Left lung (tissue), 10 donors: ENCODE measurements around the gene DIO1. TPM values are rescaled to one million over a fixed set of nuclear protein-coding genes. Genes with fewer than 3 reads are reported as not detected.

Experiments
- ATAC-seq: fragments of 200-7000 bp; cut with Tn5 transposase; one replicate; pipeline ENCODE4 v1.9.1; 2020; ENCODE audit warnings: moderate library complexity
- DNase-seq, 4 donors: peaks; one replicate each; pipeline ENCODE4 v3.0.0-alpha.2; 2013 to 2020
- H3K27ac ChIP-seq, 2 donors: fragments of 200-600 bp; sonication (generic) in 1 of 2; one replicate each; pipeline versions ENCODE4 v1.5.0 to v1.8.0; 2020 to 2021
- H3K27me3 ChIP-seq, 2 donors: fragments of 200-600 bp; sonication (generic) in 1 of 2; one replicate each; pipeline versions ENCODE4 v1.5.0 to v1.8.0; 2020 to 2021
- H3K36me3 ChIP-seq, 2 donors: fragments of 200-600 bp; sonication (generic) in 1 of 2; one replicate each; pipeline versions ENCODE4 v1.5.0 to v1.8.0; 2020 to 2021
- H3K4me1 ChIP-seq, 2 donors: fragments of 200-600 bp; one replicate each; pipeline ENCODE4 v1.8.0; 2021
- H3K4me3 ChIP-seq, 2 donors: fragments of 200-600 bp; sonication (generic) in 1 of 2; one replicate each; pipeline versions ENCODE4 v1.5.0 to v1.8.0; 2020 to 2021; ENCODE audit warnings: mild to moderate bottlenecking in 1 of 2
- H3K9me3 ChIP-seq, 2 donors: fragments of 200-600 bp; sonication (generic) in 1 of 2; one replicate each; pipeline versions ENCODE4 v1.5.0 to v1.8.0; 2020 to 2021
- CTCF ChIP-seq, 2 donors: fragments of 200-600 bp; sonication (generic) in 1 of 2; IDR thresholded peaks; one replicate each; pipeline versions ENCODE4 v1.5.0 to v1.8.0; 2021; ENCODE audit warnings: antibody characterized with exemption in 2 of 2
- intact Hi-C, 2 donors: fragments of 100-400 bp; cut with DNase I; formaldehyde crosslinking; loops; one replicate each; pipeline versions ENCODE4 v1.11.2 to v1.14.2; 2022
- polyA plus RNA-seq, 6 donors: library from polyadenylated mRNA; unstranded; fragments of 120-200 nt; gene quantifications; one replicate each; pipeline ENCODE4 v1.2.1, GENCODE V29; 2013; ENCODE audit not compliant: insufficient read length in 6 of 6
- total RNA-seq, 2 donors: library from RNA; stranded (reverse); fragmentation: NEBNext Ultra II Directional; extraction: Animal tissue kit (Norgen Biotek cat#: 25700); gene quantifications; one replicate each; pipeline ENCODE4 v1.2.1, GENCODE V29; 2021
- donor health status: DM: no; HTN: yes; CAD: no.
- donor health status: DM: no; HTN: no; CAD: no.

DIO1 gene
- total and polyA plus RNA-seq, 8 donors, result 0.51 to 1.2 (median 0.85) TPM; not detected in 1

GRCh38 chr1:53911442-53911841 is 17.5 kb downstream of the DIO1 start:
- H3K36me3 ChIP-seq, result peaks cover 0 to 13% of the 10 kb centered on the region in 2 donors
- intact Hi-C loops, result no loop called here
- no peak for DNase-seq

GRCh38 chr1:53913352-53914033 is 19.5 kb downstream of the DIO1 start:
- no peak for TF ChIP-seq CTCF (IDR thresholded peaks at IDR 0.05)
- ATAC-seq (no peak), DNase-seq (no peak)
- H3K9me3 ChIP-seq, result no peaks in the 10 kb centered on the region
- H3K36me3 ChIP-seq, result peaks cover 0 to 17% of the 10 kb centered on the region in 2 donors
- intact Hi-C loops, result no loop called here
- H3K27me3 ChIP-seq, result no peaks in the 10 kb centered on the region
- no peak overlapping the region for H3K27ac ChIP-seq
- no peaks in the 10 kb centered on the region for H3K4me1 ChIP-seq
- H3K4me3 ChIP-seq, result no peak overlapping the region

More at GRCh38 chr1:53911442-53911841, 17.5 kb downstream of the DIO1 start:
- ATAC-seq, result no peak
- Histone ChIP-seq H3K27ac (no peak overlapping the region), H3K4me3 (no peak overlapping the region), H3K9me3 (no peaks in the 10 kb centered on the region), H3K27me3 (no peaks in the 10 kb centered on the region), H3K4me1 (no peaks in the 10 kb centered on the region)
- TF ChIP-seq CTCF (IDR thresholded peaks at IDR 0.05), result no peak

- intact Hi-C loops, result no loop called here
- no peak overlapping the region for H3K4me3 ChIP-seq
- DNase-seq (no peak), ATAC-seq (no peak)
- H3K4me1 ChIP-seq, result no peaks in the 10 kb centered on the region
- no peaks in the 10 kb centered on the region for H3K27me3 ChIP-seq
- no peak for TF ChIP-seq CTCF (IDR thresholded peaks at IDR 0.05)
- no peak overlapping the region for H3K27ac ChIP-seq
- no peaks in the 10 kb centered on the region for H3K9me3 ChIP-seq
- peaks cover 0 to 41% of the 10 kb centered on the region in 2 donors for H3K36me3 ChIP-seq
Observed at GRCh38 chr1:53918343-53918742, 24.4 kb downstream of the DIO1 start.

- no peaks in the 10 kb centered on the region for H3K9me3 ChIP-seq
- H3K36me3 ChIP-seq, result peaks cover 0 to 52% of the 10 kb centered on the region in 2 donors
- H3K27me3 ChIP-seq, result no peaks in the 10 kb centered on the region
- no peaks in the 10 kb centered on the region for H3K4me1 ChIP-seq
- no peak overlapping the region for H3K4me3 ChIP-seq
- intact Hi-C loops, result no loop called here
- TF ChIP-seq CTCF (IDR thresholded peaks at IDR 0.05), result no peak
- no peak overlapping the region for H3K27ac ChIP-seq
- ATAC-seq (no peak), DNase-seq (no peak)
Observed at GRCh38 chr1:53919675-53920066, 25.7 kb downstream of the DIO1 start.

GRCh38 chr1:53927376-53927881 is 33.4 kb downstream of the DIO1 start:
- H3K4me3 ChIP-seq, result no peak overlapping the region

More at GRCh38 chr1:53927376-53927881, 33.4 kb downstream of the DIO1 start:
- Histone ChIP-seq H3K4me1 (no peaks in the 10 kb centered on the region), H3K9me3 (no peaks in the 10 kb centered on the region), H3K27ac (no peak overlapping the region), H3K27me3 (no peaks in the 10 kb centered on the region), H3K36me3 (peaks cover 0 to 45% of the 10 kb centered on the region in 2 donors)
- no peak for ATAC-seq
- DNase-seq, result no peak
- intact Hi-C loops, result no loop called here
- no peak for TF ChIP-seq CTCF (IDR thresholded peaks at IDR 0.05)
